ENCODE results near the gene ACOXL. TPM values are rescaled to one million over a fixed set of nuclear protein-coding genes. Genes with fewer than 3 reads are reported as not detected.
"Not testable (repeated sequence)": the region's sequence is repeated elsewhere in the genome, so short reads cannot be mapped to it uniquely, and the experiment has no call there.

The ACOXL gene
- total and polyA plus RNA-seq, 9 donors, result 0.17 to 0.31 (median 0.23) TPM; not detected in 4

DNA sequence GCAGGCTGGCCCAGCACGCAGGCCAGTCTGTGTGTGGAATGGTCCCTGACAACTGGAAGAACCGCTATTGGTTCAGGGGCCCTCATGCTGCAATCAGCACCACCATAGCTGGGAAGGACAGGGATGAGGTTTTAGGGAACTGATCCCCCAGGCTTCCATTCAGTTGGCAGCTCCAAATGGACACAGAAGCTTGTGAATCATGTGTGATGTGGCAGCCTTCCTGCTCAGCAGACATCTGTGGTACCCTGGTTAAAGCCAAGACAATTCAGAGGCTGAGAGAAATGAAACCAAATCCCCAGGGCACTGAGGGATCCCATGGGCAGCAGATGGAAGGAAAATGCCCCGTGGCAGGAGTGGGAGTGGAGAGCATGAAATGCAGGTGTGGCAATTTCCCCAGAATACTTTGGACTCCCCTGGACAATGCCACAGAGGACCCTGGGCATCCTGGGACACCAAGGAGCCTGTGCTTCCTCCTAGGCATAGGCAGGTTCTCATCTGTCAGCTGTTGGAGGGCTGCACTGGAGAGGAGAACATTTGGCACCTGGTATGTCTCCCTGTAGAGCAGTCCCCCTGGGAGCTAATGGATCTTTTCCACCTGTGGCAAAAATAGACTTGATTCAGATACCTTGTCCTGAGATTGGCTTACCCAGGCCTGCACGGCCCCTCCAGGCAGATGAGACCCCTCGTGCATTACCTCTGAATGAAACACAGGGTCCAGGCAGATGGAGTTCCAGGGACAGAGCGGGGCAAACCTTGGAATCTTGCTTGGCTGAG is 226.2 kb downstream of the ACOXL start:
- Histone ChIP-seq H3K27ac (no peak overlapping the region), H3K9me3 (no peaks in the 10 kb centered on the region), H3K36me3 (no peaks in the 10 kb centered on the region), H3K4me3 (no peak overlapping the region), H3K4me1 (ENCODE audit: insufficient read depth) (no peaks in the 10 kb centered on the region), H3K27me3 (no peaks in the 10 kb centered on the region)
- WGBS, 3 donors, result 85 to 87% (median 86%) methylated on average over 6 of the region's 6 CpGs
- intact Hi-C loops (cut with DNase I), result no loop called here
- TF ChIP-seq POLR2A (IDR thresholded peaks at IDR 0.05) (no peak), EP300 (IDR thresholded peaks at IDR 0.05) (no peak)
- TF ChIP-seq, protein P1, sequence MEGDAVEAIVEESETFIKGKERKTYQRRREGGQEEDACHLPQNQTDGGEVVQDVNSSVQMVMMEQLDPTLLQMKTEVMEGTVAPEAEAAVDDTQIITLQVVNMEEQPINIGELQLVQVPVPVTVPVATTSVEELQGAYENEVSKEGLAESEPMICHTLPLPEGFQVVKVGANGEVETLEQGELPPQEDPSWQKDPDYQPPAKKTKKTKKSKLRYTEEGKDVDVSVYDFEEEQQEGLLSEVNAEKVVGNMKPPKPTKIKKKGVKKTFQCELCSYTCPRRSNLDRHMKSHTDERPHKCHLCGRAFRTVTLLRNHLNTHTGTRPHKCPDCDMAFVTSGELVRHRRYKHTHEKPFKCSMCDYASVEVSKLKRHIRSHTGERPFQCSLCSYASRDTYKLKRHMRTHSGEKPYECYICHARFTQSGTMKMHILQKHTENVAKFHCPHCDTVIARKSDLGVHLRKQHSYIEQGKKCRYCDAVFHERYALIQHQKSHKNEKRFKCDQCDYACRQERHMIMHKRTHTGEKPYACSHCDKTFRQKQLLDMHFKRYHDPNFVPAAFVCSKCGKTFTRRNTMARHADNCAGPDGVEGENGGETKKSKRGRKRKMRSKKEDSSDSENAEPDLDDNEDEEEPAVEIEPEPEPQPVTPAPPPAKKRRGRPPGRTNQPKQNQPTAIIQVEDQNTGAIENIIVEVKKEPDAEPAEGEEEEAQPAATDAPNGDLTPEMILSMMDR (IDR thresholded peaks at IDR 0.05), result no peak
- no peak for DNase-seq

DNA sequence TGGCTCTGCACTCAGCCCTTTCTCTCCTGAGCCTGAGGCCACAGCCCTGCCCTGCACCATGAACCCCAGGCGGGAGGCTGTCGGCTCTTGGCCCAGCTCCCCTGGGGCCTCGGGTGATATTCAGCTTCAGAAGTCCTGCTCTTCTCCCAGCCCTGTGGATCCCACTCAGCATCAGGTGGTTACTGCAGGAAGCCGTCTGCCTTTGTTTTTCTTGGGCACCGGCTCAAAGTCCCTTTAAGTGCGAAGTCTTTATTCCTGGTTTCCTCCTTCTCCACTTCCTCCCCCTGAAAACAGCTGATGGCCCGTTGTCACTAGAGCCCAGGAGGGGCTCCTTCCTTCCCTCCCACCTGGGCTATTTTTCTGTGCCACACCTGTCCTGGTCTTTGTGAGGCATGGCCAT is 226.8 kb downstream of the ACOXL start:
- Histone ChIP-seq H3K4me1 (ENCODE audit: insufficient read depth) (no peaks in the 10 kb centered on the region), H3K36me3 (no peaks in the 10 kb centered on the region), H3K27me3 (no peaks in the 10 kb centered on the region), H3K9me3 (no peaks in the 10 kb centered on the region), H3K27ac (no peak overlapping the region), H3K4me3 (no peak overlapping the region)
- no peak for DNase-seq
- no peak for TF ChIP-seq EP300 (IDR thresholded peaks at IDR 0.05)
- TF ChIP-seq, protein P1 (IDR thresholded peaks at IDR 0.05), result no peak
- no peak for TF ChIP-seq POLR2A (IDR thresholded peaks at IDR 0.05)
- WGBS, 3 donors, result 62 to 77% (median 66%) methylated on average over 7 of the region's 7 CpGs
- intact Hi-C loops (cut with DNase I), result no loop called here

DNA sequence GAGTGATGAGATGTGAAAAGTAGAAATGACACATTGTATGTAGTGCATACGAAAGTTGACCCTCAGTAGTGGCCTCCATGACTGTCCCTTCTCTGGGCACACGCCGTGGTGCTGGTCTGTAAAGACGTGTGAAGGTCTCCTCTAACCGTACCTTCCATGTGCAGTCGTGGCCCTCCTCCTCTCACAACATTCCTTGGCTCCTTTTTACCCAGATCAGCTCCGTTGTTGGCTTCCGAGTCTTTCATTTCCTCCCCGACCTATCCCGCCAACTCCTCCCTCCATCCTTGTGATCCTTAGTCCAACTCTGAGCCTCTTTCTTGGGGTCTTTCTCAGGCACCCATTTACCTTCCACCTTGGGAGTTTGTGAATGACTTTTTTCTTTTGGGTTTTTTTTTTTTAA is 227.9 kb downstream of the ACOXL start:
- Histone ChIP-seq H3K4me1 (ENCODE audit: insufficient read depth) (no peaks in the 10 kb centered on the region), H3K4me3 (no peak overlapping the region), H3K27me3 (no peaks in the 10 kb centered on the region), H3K9me3 (no peaks in the 10 kb centered on the region), H3K36me3 (no peaks in the 10 kb centered on the region), H3K27ac (no peak overlapping the region)
- TF ChIP-seq, protein P1 (IDR thresholded peaks at IDR 0.05), result no peak
- no peak for TF ChIP-seq EP300 (IDR thresholded peaks at IDR 0.05)
- no peak for TF ChIP-seq POLR2A (IDR thresholded peaks at IDR 0.05)
- no peak for DNase-seq
- intact Hi-C loops (cut with DNase I), result no loop called here
- WGBS, 3 donors, result 68 to 71% (median 70%) methylated on average over 10 of the region's 10 CpGs

DNA sequence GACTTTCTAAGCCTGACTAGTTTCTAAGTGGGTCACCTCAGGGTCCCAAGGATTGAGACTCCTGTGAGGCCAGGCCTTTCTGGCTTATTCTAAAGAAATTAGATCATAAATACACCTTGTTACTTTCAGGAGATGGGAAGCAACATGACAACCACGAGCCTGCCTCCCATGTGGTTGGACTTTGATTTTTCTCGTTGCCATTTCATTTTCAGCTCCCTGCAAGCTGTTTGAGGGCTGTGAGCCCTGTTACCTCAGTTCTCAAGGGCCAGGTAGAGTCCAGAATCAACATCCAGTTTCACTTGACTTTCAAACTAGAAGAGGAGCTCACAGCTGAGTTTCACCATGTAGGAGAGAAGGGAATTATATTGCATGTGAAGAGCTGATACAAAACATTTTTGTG is 228.6 kb downstream of the ACOXL start:
- TF ChIP-seq EP300 (IDR thresholded peaks at IDR 0.05), result no peak
- TF ChIP-seq POLR2A (IDR thresholded peaks at IDR 0.05), result no peak
- TF ChIP-seq, protein P1 (IDR thresholded peaks at IDR 0.05), result no peak
- 62 to 66% (median 63%) methylated on average over 2 of the region's 2 CpGs for WGBS, 3 donors
- Histone ChIP-seq H3K27ac (no peak overlapping the region), H3K4me3 (no peak overlapping the region), H3K27me3 (no peaks in the 10 kb centered on the region), H3K4me1 (ENCODE audit: insufficient read depth) (no peaks in the 10 kb centered on the region), H3K36me3 (no peaks in the 10 kb centered on the region), H3K9me3 (no peaks in the 10 kb centered on the region)
- no peak for DNase-seq
- intact Hi-C loops (cut with DNase I), result no loop called here

DNA sequence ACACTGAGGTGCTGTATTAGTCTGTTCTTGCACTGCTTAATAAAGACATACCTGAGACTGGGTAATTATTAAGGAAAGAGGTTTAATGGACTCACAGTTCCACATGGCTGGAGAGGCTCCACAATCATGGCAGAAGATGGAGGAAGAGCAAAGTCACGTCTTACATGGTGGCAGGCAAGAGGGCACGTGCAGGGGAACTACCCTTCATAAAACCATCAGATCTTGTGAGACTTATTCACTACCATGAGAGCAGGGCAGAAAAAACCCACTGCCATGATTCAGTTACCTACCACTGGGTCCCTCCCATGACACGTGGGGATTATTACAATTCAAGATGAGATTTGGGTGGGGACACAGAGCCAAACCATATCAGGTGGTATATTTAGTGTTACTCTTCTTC is 229.3 kb downstream of the ACOXL start:
- H3K4me1 ChIP-seq (ENCODE audit: insufficient read depth); H3K9me3 ChIP-seq; H3K27me3 ChIP-seq; DNase-seq; H3K4me3 ChIP-seq; H3K27ac ChIP-seq; H3K36me3 ChIP-seq; intact Hi-C loops (cut with DNase I): not testable (repeated sequence)
- 78 to 90% (median 80%) methylated on average over 3 of the region's 3 CpGs for WGBS, 3 donors

Data from ovary (tissue), 9 donors.